VCaP (cell line): ENCODE measurements around the gene TMEM132E.

ENCODE experiments used
- H3K27ac ChIP-seq: fragments of 450-650 bp; 2 replicates; pipeline ENCODE4 v1.5.1; 2017
- TF ChIP-seq, protein P1 (sequence below): fragments of 450-650 bp; conservative IDR thresholded peaks from 2 replicates; pipeline ENCODE4 v1.5.1; 2017; ENCODE audit warnings: mild to moderate bottlenecking, moderate library complexity

TMEM132E gene

DNA sequence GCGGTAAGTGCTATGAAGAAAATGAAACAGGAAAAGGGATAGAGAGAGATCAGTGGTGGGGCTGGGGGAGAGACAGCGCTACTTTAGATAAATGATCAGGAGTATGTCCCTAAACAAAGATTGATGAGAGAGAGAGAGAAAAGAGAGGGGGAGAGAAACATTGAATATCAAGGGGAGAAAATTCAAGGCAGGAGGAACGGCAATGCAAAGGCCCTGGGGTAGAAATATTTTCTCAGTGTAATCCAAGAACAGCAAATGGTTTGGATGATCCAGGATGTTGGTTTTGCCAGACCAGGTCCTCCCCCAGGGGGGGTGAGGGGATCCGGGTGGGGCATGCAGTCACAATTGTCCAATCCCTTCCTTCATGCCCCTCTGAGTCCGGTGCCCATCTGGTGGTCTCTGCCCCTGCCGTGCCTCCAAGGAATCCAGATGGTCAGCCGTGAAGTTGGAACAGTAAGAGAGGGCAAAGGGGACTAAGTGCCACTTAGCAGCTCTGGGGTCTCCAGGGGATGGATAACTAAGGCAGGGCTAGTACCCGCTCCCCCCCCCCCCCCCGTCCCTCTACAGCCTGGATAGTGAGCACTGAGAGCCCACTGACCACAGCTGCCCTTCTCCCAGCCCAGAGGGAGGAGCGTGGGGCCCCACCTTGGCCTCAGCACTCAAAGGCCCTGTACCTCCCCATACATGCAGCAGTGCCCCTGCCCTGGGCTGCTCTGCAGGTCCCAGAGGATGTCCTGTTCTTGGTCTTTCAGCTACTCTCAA is 43.7 kb downstream of the TMEM132E start:
- TF ChIP-seq, protein P1, sequence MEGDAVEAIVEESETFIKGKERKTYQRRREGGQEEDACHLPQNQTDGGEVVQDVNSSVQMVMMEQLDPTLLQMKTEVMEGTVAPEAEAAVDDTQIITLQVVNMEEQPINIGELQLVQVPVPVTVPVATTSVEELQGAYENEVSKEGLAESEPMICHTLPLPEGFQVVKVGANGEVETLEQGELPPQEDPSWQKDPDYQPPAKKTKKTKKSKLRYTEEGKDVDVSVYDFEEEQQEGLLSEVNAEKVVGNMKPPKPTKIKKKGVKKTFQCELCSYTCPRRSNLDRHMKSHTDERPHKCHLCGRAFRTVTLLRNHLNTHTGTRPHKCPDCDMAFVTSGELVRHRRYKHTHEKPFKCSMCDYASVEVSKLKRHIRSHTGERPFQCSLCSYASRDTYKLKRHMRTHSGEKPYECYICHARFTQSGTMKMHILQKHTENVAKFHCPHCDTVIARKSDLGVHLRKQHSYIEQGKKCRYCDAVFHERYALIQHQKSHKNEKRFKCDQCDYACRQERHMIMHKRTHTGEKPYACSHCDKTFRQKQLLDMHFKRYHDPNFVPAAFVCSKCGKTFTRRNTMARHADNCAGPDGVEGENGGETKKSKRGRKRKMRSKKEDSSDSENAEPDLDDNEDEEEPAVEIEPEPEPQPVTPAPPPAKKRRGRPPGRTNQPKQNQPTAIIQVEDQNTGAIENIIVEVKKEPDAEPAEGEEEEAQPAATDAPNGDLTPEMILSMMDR: no peak
- H3K27ac ChIP-seq: peak overlapping the region; percentile 17; the same call in 1 of the 2 replicates

DNA sequence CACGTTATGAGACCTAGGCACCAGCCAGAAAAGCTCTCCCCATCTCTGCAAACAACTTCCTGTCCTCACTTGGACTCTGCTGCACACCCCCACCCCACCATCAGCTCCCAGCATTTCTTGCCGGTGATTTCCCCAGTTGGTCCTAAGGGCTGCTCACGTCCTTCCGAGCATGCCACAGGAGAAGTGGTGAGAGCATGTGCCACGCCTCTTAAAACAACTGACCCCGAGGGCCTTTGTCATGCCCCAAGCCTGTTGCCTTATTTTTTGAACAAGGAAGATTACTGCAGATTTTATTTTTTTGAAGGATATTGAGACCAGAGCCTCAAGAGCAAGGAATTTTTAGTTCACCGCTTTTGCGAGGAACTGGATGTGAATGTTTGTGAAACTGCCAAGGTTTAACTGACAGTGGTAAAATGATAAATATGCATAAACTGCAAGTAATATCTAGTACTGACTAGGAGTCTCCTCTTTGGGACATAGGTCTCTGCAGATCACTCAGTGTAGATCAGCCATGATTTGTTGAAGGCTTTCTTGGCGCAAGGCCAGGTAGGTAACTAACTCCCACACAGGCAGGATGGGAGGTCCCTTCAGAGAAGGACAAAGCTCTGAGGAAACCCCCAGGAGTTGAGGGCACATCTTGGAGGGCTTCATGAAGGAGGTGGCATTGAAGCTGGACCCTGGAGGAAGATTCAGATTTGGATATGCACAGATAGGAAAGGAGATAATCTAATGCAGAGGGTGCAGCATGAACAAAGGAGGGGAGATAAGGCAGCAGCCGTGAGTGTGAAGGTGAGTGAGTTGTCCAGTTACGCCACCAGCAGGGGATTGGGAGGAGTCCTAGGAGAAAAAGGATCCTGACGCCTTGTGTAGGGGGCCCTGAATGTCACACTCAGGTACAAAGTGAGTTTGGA is 44.7 kb downstream of the TMEM132E start:
- TF ChIP-seq, protein P1: no peak

DNA sequence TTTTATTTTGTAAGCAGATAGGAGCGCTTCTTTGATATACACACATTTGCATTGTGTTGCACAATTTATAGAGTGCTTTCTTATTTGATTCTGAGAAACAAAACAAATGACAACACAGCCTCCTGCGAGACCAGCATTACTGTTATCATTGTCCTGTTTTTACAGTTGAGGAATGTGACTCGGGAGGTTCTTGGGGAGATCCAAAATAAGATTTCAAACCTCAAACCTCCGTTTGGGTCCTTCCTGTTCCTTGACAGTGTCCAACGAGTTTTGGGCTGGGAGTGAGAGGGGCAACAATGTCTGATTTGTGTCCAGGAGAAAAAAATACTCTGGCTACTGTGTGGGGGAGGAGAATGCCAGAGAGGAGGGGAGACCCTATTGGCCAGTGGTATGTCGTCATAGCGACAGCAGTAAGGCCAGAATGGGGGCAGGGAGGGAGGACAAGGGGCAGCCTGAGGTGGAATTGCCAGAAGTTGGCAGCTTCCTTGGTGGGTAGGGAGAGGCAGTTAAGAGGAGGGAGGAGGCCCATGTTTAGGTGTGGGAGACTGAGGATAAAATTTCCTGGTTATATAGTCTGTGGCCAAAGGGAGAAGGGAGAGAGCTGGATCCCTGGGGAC is 45.5 kb downstream of the TMEM132E start:
- TF ChIP-seq, protein P1: no peak
- peak overlapping the region; percentile 17; the same call in 1 of the 2 replicates for H3K27ac ChIP-seq

More for the DNA sequence above, 44.7 kb downstream of the TMEM132E start:
- peak overlapping the region; percentile 17 for H3K27ac ChIP-seq

GRCh38 chr17:34626121-34626681 is 46.8 kb downstream of the TMEM132E start:
- no peak overlapping the region for H3K27ac ChIP-seq
- TF ChIP-seq, protein P1: no peak; the same call in 1 of the 2 replicates

- TF ChIP-seq, protein P1: no peak
- H3K27ac ChIP-seq: no peak overlapping the region
These were observed 49.5 kb downstream of the TMEM132E start for GRCh38 chr17:34628879-34629278.

DNA sequence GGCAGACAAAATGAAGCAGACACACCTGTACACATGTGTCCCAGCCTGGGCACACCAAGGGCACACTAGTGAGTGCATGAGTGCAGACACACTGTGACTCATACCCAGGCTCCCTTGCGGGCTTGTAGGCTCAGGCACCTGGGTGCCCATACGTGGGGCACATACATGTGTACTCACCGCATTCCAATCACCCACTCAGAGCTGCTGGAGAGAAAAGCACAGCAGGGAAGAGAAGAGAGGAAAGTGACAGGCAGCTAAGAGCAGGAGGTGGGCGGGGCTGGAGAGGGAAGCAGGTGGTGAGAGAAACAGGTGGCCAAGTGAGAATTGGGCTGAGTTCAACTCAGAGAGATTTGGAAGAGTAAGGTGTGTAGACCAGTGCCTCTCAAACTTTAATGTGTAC is 54.0 kb downstream of the TMEM132E start:
- no peak overlapping the region for H3K27ac ChIP-seq
- TF ChIP-seq, protein P1: no peak
